Measurements from ENCODE around the gene KCTD15.

Gene KCTD15

GRCh38 chr19:33772858-33773180, 23.9 kb upstream of the KCTD15 start:
- no peaks in the 10 kb centered on the region for H3K27me3 ChIP-seq (ENCODE audit: control insufficient read depth, insufficient read depth, low read length)
- H3K4me1 ChIP-seq (ENCODE audit: control insufficient read depth, insufficient read depth, low read length), result no peaks in the 10 kb centered on the region
- peaks cover 17% of the 10 kb centered on the region for H3K36me3 ChIP-seq (ENCODE audit: control insufficient read depth, insufficient read depth, low read length)
- no peak overlapping the region for H3K9ac ChIP-seq (ENCODE audit: low read depth, low read length)
- no peak overlapping the region for H3K4me3 ChIP-seq (ENCODE audit: low read depth, low read length)
- H3K9me3 ChIP-seq (ENCODE audit: control insufficient read depth, insufficient read depth, low read length), result no peaks in the 10 kb centered on the region

- H3K36me3 ChIP-seq (ENCODE audit: control insufficient read depth, insufficient read depth, low read length), result peaks cover 17% of the 10 kb centered on the region
- H3K27me3 ChIP-seq (ENCODE audit: control insufficient read depth, insufficient read depth, low read length), result no peaks in the 10 kb centered on the region
- no peak overlapping the region for H3K4me3 ChIP-seq (ENCODE audit: low read depth, low read length)
- H3K4me1 ChIP-seq (ENCODE audit: control insufficient read depth, insufficient read depth, low read length), result no peaks in the 10 kb centered on the region
- no peaks in the 10 kb centered on the region for H3K9me3 ChIP-seq (ENCODE audit: control insufficient read depth, insufficient read depth, low read length)
- no peak overlapping the region for H3K9ac ChIP-seq (ENCODE audit: low read depth, low read length)
Observed at GRCh38 chr19:33773704-33774624, 22.7 kb upstream of the KCTD15 start.

- Histone ChIP-seq H3K4me1 (ENCODE audit: control insufficient read depth, insufficient read depth, low read length) (no peaks in the 10 kb centered on the region), H3K9me3 (ENCODE audit: control insufficient read depth, insufficient read depth, low read length) (no peaks in the 10 kb centered on the region), H3K9ac (ENCODE audit: low read depth, low read length) (no peak overlapping the region), H3K27me3 (ENCODE audit: control insufficient read depth, insufficient read depth, low read length) (no peaks in the 10 kb centered on the region), H3K4me3 (ENCODE audit: low read depth, low read length) (no peak overlapping the region), H3K36me3 (ENCODE audit: control insufficient read depth, insufficient read depth, low read length) (peaks cover 17% of the 10 kb centered on the region)
Observed at GRCh38 chr19:33774751-33775150, 21.9 kb upstream of the KCTD15 start.

- Histone ChIP-seq H3K27me3 (ENCODE audit: control insufficient read depth, insufficient read depth, low read length) (no peaks in the 10 kb centered on the region), H3K9me3 (ENCODE audit: control insufficient read depth, insufficient read depth, low read length) (no peaks in the 10 kb centered on the region), H3K4me3 (ENCODE audit: low read depth, low read length) (no peak overlapping the region), H3K9ac (ENCODE audit: low read depth, low read length) (no peak overlapping the region), H3K36me3 (ENCODE audit: control insufficient read depth, insufficient read depth, low read length) (peaks cover 17% of the 10 kb centered on the region), H3K4me1 (ENCODE audit: control insufficient read depth, insufficient read depth, low read length) (no peaks in the 10 kb centered on the region)
Observed at GRCh38 chr19:33775731-33776487, 20.8 kb upstream of the KCTD15 start.

GRCh38 chr19:33777351-33777750, 19.3 kb upstream of the KCTD15 start:
- peaks cover 11% of the 10 kb centered on the region for H3K36me3 ChIP-seq (ENCODE audit: control insufficient read depth, insufficient read depth, low read length)
- H3K9me3 ChIP-seq (ENCODE audit: control insufficient read depth, insufficient read depth, low read length), result no peaks in the 10 kb centered on the region
- no peaks in the 10 kb centered on the region for H3K4me1 ChIP-seq (ENCODE audit: control insufficient read depth, insufficient read depth, low read length)
- H3K27me3 ChIP-seq (ENCODE audit: control insufficient read depth, insufficient read depth, low read length), result no peaks in the 10 kb centered on the region
- no peak overlapping the region for H3K9ac ChIP-seq (ENCODE audit: low read depth, low read length)
- no peak overlapping the region for H3K4me3 ChIP-seq (ENCODE audit: low read depth, low read length)

- Histone ChIP-seq H3K9me3 (ENCODE audit: control insufficient read depth, insufficient read depth, low read length) (no peaks in the 10 kb centered on the region), H3K36me3 (ENCODE audit: control insufficient read depth, insufficient read depth, low read length) (peaks cover 8% of the 10 kb centered on the region), H3K9ac (ENCODE audit: low read depth, low read length) (no peak overlapping the region), H3K27me3 (ENCODE audit: control insufficient read depth, insufficient read depth, low read length) (no peaks in the 10 kb centered on the region), H3K4me3 (ENCODE audit: low read depth, low read length) (no peak overlapping the region), H3K4me1 (ENCODE audit: control insufficient read depth, insufficient read depth, low read length) (no peaks in the 10 kb centered on the region)
Observed at GRCh38 chr19:33777753-33778088, 18.9 kb upstream of the KCTD15 start.

GRCh38 chr19:33778089-33778791, 18.4 kb upstream of the KCTD15 start:
- Histone ChIP-seq H3K4me1 (ENCODE audit: control insufficient read depth, insufficient read depth, low read length) (no peaks in the 10 kb centered on the region), H3K36me3 (ENCODE audit: control insufficient read depth, insufficient read depth, low read length) (peaks cover 3% of the 10 kb centered on the region), H3K9me3 (ENCODE audit: control insufficient read depth, insufficient read depth, low read length) (no peaks in the 10 kb centered on the region), H3K9ac (ENCODE audit: low read depth, low read length) (no peak overlapping the region), H3K4me3 (ENCODE audit: low read depth, low read length) (peak overlapping the region; percentile 37), H3K27me3 (ENCODE audit: control insufficient read depth, insufficient read depth, low read length) (no peaks in the 10 kb centered on the region)

GRCh38 chr19:33779849-33780248, 16.8 kb upstream of the KCTD15 start:
- Histone ChIP-seq H3K9ac (ENCODE audit: low read depth, low read length) (no peak overlapping the region), H3K4me1 (ENCODE audit: control insufficient read depth, insufficient read depth, low read length) (no peaks in the 10 kb centered on the region), H3K27me3 (ENCODE audit: control insufficient read depth, insufficient read depth, low read length) (no peaks in the 10 kb centered on the region), H3K4me3 (ENCODE audit: low read depth, low read length) (no peak overlapping the region), H3K9me3 (ENCODE audit: control insufficient read depth, insufficient read depth, low read length) (no peaks in the 10 kb centered on the region), H3K36me3 (ENCODE audit: control insufficient read depth, insufficient read depth, low read length) (no peaks in the 10 kb centered on the region)

GRCh38 chr19:33780251-33780650, 16.4 kb upstream of the KCTD15 start:
- H3K27me3 ChIP-seq (ENCODE audit: control insufficient read depth, insufficient read depth, low read length), result no peaks in the 10 kb centered on the region
- H3K9ac ChIP-seq (ENCODE audit: low read depth, low read length), result no peak overlapping the region
- H3K9me3 ChIP-seq (ENCODE audit: control insufficient read depth, insufficient read depth, low read length), result no peaks in the 10 kb centered on the region
- no peak overlapping the region for H3K4me3 ChIP-seq (ENCODE audit: low read depth, low read length)
- H3K4me1 ChIP-seq (ENCODE audit: control insufficient read depth, insufficient read depth, low read length), result no peaks in the 10 kb centered on the region
- no peaks in the 10 kb centered on the region for H3K36me3 ChIP-seq (ENCODE audit: control insufficient read depth, insufficient read depth, low read length)

GRCh38 chr19:33780746-33781145, 15.9 kb upstream of the KCTD15 start:
- no peak overlapping the region for H3K4me3 ChIP-seq (ENCODE audit: low read depth, low read length)
- no peaks in the 10 kb centered on the region for H3K4me1 ChIP-seq (ENCODE audit: control insufficient read depth, insufficient read depth, low read length)
- H3K9me3 ChIP-seq (ENCODE audit: control insufficient read depth, insufficient read depth, low read length), result no peaks in the 10 kb centered on the region
- peaks cover 3% of the 10 kb centered on the region for H3K27me3 ChIP-seq (ENCODE audit: control insufficient read depth, insufficient read depth, low read length)
- H3K9ac ChIP-seq (ENCODE audit: low read depth, low read length), result no peak overlapping the region
- no peaks in the 10 kb centered on the region for H3K36me3 ChIP-seq (ENCODE audit: control insufficient read depth, insufficient read depth, low read length)

GRCh38 chr19:33781415-33781935, 15.2 kb upstream of the KCTD15 start:
- Histone ChIP-seq H3K9me3 (ENCODE audit: control insufficient read depth, insufficient read depth, low read length) (no peaks in the 10 kb centered on the region), H3K27me3 (ENCODE audit: control insufficient read depth, insufficient read depth, low read length) (peaks cover 3% of the 10 kb centered on the region), H3K36me3 (ENCODE audit: control insufficient read depth, insufficient read depth, low read length) (no peaks in the 10 kb centered on the region), H3K4me3 (ENCODE audit: low read depth, low read length) (no peak overlapping the region), H3K9ac (ENCODE audit: low read depth, low read length) (no peak overlapping the region), H3K4me1 (ENCODE audit: control insufficient read depth, insufficient read depth, low read length) (no peaks in the 10 kb centered on the region)
